ENCODE measurements around the gene LAMA3. TPM values are rescaled to one million over a fixed set of nuclear protein-coding genes. Genes with fewer than 3 reads are reported as not detected.

LAMA3 gene, protein sequence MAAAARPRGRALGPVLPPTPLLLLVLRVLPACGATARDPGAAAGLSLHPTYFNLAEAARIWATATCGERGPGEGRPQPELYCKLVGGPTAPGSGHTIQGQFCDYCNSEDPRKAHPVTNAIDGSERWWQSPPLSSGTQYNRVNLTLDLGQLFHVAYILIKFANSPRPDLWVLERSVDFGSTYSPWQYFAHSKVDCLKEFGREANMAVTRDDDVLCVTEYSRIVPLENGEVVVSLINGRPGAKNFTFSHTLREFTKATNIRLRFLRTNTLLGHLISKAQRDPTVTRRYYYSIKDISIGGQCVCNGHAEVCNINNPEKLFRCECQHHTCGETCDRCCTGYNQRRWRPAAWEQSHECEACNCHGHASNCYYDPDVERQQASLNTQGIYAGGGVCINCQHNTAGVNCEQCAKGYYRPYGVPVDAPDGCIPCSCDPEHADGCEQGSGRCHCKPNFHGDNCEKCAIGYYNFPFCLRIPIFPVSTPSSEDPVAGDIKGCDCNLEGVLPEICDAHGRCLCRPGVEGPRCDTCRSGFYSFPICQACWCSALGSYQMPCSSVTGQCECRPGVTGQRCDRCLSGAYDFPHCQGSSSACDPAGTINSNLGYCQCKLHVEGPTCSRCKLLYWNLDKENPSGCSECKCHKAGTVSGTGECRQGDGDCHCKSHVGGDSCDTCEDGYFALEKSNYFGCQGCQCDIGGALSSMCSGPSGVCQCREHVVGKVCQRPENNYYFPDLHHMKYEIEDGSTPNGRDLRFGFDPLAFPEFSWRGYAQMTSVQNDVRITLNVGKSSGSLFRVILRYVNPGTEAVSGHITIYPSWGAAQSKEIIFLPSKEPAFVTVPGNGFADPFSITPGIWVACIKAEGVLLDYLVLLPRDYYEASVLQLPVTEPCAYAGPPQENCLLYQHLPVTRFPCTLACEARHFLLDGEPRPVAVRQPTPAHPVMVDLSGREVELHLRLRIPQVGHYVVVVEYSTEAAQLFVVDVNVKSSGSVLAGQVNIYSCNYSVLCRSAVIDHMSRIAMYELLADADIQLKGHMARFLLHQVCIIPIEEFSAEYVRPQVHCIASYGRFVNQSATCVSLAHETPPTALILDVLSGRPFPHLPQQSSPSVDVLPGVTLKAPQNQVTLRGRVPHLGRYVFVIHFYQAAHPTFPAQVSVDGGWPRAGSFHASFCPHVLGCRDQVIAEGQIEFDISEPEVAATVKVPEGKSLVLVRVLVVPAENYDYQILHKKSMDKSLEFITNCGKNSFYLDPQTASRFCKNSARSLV (N-terminal part only)
- 10 to 100 TPM; 31.9 to 41.3 TPM for total RNA-seq

DNA sequence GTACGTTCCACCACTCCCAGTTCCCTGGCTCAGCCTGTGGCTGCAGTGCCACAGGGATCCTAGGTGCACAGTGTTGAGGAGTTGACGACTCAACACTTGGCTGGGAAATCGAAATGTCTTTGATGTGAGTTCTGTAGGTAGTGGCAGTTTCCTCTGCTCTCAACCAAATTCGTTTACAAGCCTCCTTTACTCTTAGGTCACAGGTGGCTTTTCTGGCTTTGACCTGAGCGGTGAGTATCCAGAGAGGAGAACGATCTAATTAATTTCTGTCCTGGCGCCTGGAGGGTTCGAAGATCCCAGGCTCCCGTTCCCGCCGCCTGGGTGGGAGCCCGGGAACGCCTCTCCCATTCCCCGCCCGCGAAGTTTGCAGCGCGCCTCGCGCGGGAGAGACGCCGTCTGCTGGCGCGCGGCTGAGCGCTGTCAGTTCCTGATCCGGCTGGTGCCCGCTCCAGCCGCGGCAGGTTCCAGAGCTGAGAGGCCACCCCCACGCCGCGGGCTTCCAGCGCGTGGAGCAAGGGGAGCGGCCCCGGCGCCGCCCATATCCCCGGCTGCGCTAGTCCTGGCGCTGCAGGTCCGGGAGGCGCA, at the start of gene LAMA3:
LAMA3 (plus strand) TSS at position 423 of the 585 bp plus-strand sequence. CDS start 231 bp downstream, outside the sequence.
- intact Hi-C loops (cut with DNase I), result no loop called here
- peak within 1 kb of the TSS; percentile 57 for H3K4me3 ChIP-seq
- TF ChIP-seq, protein P1, sequence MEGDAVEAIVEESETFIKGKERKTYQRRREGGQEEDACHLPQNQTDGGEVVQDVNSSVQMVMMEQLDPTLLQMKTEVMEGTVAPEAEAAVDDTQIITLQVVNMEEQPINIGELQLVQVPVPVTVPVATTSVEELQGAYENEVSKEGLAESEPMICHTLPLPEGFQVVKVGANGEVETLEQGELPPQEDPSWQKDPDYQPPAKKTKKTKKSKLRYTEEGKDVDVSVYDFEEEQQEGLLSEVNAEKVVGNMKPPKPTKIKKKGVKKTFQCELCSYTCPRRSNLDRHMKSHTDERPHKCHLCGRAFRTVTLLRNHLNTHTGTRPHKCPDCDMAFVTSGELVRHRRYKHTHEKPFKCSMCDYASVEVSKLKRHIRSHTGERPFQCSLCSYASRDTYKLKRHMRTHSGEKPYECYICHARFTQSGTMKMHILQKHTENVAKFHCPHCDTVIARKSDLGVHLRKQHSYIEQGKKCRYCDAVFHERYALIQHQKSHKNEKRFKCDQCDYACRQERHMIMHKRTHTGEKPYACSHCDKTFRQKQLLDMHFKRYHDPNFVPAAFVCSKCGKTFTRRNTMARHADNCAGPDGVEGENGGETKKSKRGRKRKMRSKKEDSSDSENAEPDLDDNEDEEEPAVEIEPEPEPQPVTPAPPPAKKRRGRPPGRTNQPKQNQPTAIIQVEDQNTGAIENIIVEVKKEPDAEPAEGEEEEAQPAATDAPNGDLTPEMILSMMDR (IDR thresholded peaks at IDR 0.05), result no peak
- H3K9me3 ChIP-seq, result no peaks in the 10 kb centered on the region
- no peak within 1 kb of the TSS for H3K27ac ChIP-seq
- peak; percentile 66 for DNase-seq
- peaks cover 8% of the 10 kb centered on the region for H3K4me1 ChIP-seq
- H3K9ac ChIP-seq (ENCODE audit: low read depth in 2 of 2, low read length in 2 of 2), result peak within 1 kb of the TSS; percentile 26 to 73
- peaks cover 18% of the 10 kb centered on the region for H3K27me3 ChIP-seq
- no peaks in the 10 kb centered on the region for H3K36me3 ChIP-seq

DNA sequence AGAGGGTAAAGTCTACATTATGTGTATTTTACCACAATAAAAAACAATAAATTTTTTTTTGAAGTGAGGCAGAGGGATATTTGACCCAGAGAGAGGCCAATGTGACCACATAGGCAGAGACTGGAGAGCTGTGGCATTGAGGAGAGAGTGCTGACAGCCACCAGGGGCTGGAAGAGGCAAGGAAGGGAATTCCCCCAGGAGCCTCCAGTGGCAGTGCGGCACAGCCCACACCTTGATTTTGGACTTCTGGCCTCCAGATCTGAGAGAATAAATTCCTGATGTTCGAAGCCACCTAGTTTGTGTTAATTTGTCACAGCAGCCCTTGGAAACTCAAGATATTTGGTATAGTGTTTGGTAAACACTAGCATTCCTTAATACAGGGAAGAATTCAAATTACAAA, 49.2 kb upstream of the LAMA3 start:
- intact Hi-C loops (cut with DNase I), result no loop called here
- no peak overlapping the region for H3K27ac ChIP-seq

DNA sequence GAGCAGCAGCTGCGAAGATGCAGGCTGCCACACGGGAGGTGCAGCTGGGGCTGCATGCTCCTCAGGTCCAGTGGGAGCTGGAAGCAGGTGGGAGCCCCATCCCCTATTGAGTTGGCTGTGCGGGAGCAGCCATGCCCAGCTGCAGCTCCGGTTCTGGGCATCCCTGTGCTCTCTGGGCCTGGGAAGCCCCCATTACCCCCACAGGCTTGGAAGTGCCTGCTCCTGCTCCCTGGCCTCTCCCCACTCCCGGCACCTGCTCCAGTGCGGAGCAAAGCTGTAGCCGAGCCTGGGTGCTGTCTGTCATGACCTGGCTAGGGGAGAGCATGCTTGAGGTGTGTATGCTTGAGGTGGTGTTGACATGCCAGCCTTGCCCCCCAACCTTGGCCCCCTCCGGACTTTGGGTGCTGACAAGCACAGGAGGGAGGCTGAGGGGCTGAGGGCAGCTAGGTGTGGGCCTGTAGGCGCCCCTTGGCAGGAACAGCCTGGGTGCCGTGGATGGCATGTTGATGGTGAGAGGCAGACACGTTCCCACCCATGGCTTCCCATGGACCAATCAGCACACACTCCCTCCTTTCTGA, 48.0 kb upstream of the LAMA3 start:
- Histone ChIP-seq H3K4me1 (no peaks in the 10 kb centered on the region), H3K9me3 (no peaks in the 10 kb centered on the region), H3K27ac (no peak overlapping the region), H3K36me3 (no peaks in the 10 kb centered on the region), H3K9ac (ENCODE audit: low read depth in 2 of 2, low read length in 2 of 2) (no peak overlapping the region), H3K27me3 (no peaks in the 10 kb centered on the region), H3K4me3 (no peak overlapping the region)
- no peak for DNase-seq
- TF ChIP-seq, protein P1 (IDR thresholded peaks at IDR 0.05), result no peak
- intact Hi-C loops (cut with DNase I), result no loop called here

More for the DNA sequence above, 49.2 kb upstream of the LAMA3 start:
- H3K4me3 ChIP-seq, result no peak overlapping the region
- H3K9me3 ChIP-seq, result no peaks in the 10 kb centered on the region
- H3K4me1 ChIP-seq, result no peaks in the 10 kb centered on the region
- no peaks in the 10 kb centered on the region for H3K36me3 ChIP-seq
- TF ChIP-seq, protein P1 (IDR thresholded peaks at IDR 0.05), result no peak
- no peak for DNase-seq
- H3K9ac ChIP-seq (ENCODE audit: low read depth in 2 of 2, low read length in 2 of 2), result no peak overlapping the region
- H3K27me3 ChIP-seq, result no peaks in the 10 kb centered on the region

DNA sequence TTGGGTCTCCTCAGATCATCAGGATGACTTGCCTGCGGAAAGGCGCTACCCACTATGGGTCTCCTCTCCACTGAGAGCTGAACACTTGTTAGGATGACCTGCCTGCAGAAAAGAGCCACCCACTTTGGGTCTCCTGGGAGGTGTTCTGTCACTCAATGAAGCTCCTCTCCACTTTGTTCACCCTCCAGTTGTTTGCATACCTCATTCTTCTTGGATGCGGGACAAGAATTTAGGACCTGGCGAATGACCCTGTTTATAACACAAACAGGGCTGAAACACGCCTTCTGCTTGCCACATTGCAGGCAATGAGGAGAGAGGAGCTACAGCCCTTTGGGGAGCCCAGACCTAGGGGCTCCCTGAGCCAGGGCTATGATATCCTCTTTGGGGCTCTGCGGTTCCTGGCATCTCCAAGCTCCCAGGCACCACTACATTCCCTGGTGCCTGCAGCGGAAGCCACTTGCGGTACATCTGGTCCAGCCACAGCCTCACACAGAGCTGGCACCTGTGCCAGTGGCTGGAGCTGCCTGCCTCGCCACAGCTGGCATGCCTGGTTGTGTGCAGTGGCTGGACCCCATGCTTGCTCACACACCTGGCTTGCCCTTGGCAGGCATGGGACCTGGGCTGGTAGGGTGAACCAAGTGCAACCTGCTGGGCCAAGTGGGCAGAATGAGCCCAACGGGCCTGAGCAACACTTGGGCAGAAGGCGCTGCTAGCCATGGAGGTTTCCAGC, 47.2 kb upstream of the LAMA3 start:
- Histone ChIP-seq H3K27ac (no peak overlapping the region), H3K9ac (ENCODE audit: low read depth in 2 of 2, low read length in 2 of 2) (no peak overlapping the region), H3K4me3 (no peak overlapping the region), H3K9me3 (no peaks in the 10 kb centered on the region), H3K27me3 (no peaks in the 10 kb centered on the region), H3K4me1 (no peaks in the 10 kb centered on the region), H3K36me3 (no peaks in the 10 kb centered on the region)
- DNase-seq, result no peak
- TF ChIP-seq, protein P1 (IDR thresholded peaks at IDR 0.05), result no peak
- intact Hi-C loops (cut with DNase I), result no loop called here

All from colonic mucosa (tissue), 4 donors.